Ovary (tissue), 3 donors: Measurements from ENCODE around the gene KRT86.

ENCODE experiments used
- EP300 ChIP-seq: sonication (generic); formaldehyde crosslinking; IDR thresholded peaks from one replicate; pipeline ENCODE4 v1.6.1; 2017; ENCODE audit warnings: antibody characterized with exemption
- POLR2A ChIP-seq: fragments of 450-650 bp; IDR thresholded peaks from one replicate; pipeline ENCODE4 v1.6.1; 2017; ENCODE audit warnings: antibody characterized with exemption, mild to moderate bottlenecking, moderate library complexity
- TF ChIP-seq, protein P1 (sequence below), 3 donors: fragments of 450-650 bp in 2 of 3; fragments of 200-600 bp in 1 of 3; IDR thresholded peaks; one replicate each; pipeline versions ENCODE4 v1.5.1 to v1.8.0; 2016 to 2022; ENCODE audit warnings: antibody characterized with exemption in 3 of 3, mild to moderate bottlenecking in 1 of 3
- donor health status: DM: no; HTN: no; CAD: no.

DNA sequence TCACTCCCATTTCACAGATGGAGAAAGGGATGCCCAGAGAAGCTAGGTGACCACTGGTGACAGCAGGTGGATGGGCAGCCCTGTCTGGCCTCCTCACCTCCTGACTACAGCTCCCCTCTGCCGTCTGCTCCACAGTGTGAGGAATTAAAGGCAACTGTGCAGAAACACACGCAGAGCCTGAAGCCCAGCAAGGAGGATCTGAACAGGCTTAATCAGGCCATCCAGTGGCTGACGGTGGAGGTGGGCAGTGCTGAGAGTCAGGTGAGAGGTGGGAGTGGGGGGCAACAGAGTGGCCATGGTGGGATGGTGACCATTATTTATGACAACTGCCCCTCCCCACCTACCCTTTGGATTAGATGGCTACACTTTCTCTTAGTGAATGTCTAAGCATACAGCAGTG lies 1.2 kb downstream of the KRT86 start:
- TF ChIP-seq, protein P1, sequence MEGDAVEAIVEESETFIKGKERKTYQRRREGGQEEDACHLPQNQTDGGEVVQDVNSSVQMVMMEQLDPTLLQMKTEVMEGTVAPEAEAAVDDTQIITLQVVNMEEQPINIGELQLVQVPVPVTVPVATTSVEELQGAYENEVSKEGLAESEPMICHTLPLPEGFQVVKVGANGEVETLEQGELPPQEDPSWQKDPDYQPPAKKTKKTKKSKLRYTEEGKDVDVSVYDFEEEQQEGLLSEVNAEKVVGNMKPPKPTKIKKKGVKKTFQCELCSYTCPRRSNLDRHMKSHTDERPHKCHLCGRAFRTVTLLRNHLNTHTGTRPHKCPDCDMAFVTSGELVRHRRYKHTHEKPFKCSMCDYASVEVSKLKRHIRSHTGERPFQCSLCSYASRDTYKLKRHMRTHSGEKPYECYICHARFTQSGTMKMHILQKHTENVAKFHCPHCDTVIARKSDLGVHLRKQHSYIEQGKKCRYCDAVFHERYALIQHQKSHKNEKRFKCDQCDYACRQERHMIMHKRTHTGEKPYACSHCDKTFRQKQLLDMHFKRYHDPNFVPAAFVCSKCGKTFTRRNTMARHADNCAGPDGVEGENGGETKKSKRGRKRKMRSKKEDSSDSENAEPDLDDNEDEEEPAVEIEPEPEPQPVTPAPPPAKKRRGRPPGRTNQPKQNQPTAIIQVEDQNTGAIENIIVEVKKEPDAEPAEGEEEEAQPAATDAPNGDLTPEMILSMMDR (IDR thresholded peaks at IDR 0.05), result no peak
- no peak for TF ChIP-seq POLR2A
- no peak for TF ChIP-seq EP300
